Activated effector memory CD4-positive, alpha-beta T cell treated with Interleukin-2 at 50 U/mL for 16 hours (primary cell): Measurements from ENCODE around the gene SLC10A7.

ENCODE experiments used
- DNase-seq: peaks from one replicate; pipeline ENCODE4 v3.0.0-alpha.2; 2020

Gene SLC10A7

GRCh38 chr4:146346276-146346675 lies 175.5 kb downstream of the SLC10A7 start:
- no peak for DNase-seq

GRCh38 chr4:146343776-146344175 lies 178.0 kb downstream of the SLC10A7 start:
- no peak for DNase-seq

- no peak for DNase-seq
These were observed 178.5 kb downstream of the SLC10A7 start for GRCh38 chr4:146343199-146343598.

GRCh38 chr4:146342600-146343192 lies 179.0 kb downstream of the SLC10A7 start:
- DNase-seq: no peak

GRCh38 chr4:146340798-146341197 lies 180.9 kb downstream of the SLC10A7 start:
- DNase-seq: no peak

GRCh38 chr4:146338512-146338911 lies 183.2 kb downstream of the SLC10A7 start:
- no peak for DNase-seq

GRCh38 chr4:146336410-146336807 lies 185.3 kb downstream of the SLC10A7 start:
- no peak for DNase-seq

GRCh38 chr4:146335763-146336409 lies 185.9 kb downstream of the SLC10A7 start:
- no peak for DNase-seq

- no peak for DNase-seq
These were observed 186.8 kb downstream of the SLC10A7 start for GRCh38 chr4:146334862-146335449.

GRCh38 chr4:146333895-146334262 lies 187.9 kb downstream of the SLC10A7 start:
- DNase-seq: no peak

- no peak for DNase-seq
These were observed 188.4 kb downstream of the SLC10A7 start for GRCh38 chr4:146333187-146333894.

- no peak for DNase-seq
These were observed 191.3 kb downstream of the SLC10A7 start for GRCh38 chr4:146330392-146330791.

GRCh38 chr4:146329050-146329716 lies 192.6 kb downstream of the SLC10A7 start:
- DNase-seq: no peak

GRCh38 chr4:146327859-146328650 lies 193.7 kb downstream of the SLC10A7 start:
- no peak for DNase-seq

GRCh38 chr4:146318894-146319293 lies 202.8 kb downstream of the SLC10A7 start:
- DNase-seq: no peak

GRCh38 chr4:146317783-146318182 lies 204.0 kb downstream of the SLC10A7 start:
- DNase-seq: no peak

- DNase-seq: no peak
These were observed 206.6 kb downstream of the SLC10A7 start for GRCh38 chr4:146315184-146315583.

- DNase-seq: no peak
These were observed 210.3 kb downstream of the SLC10A7 start for GRCh38 chr4:146311238-146311970.

GRCh38 chr4:146310319-146311021 lies 211.3 kb downstream of the SLC10A7 start:
- no peak for DNase-seq

GRCh38 chr4:146308951-146309350 lies 212.8 kb downstream of the SLC10A7 start:
- no peak for DNase-seq

GRCh38 chr4:146302822-146303221 lies 218.9 kb downstream of the SLC10A7 start:
- DNase-seq: no peak
